NCI-H2171 (cell line): ENCODE measurements around the gene PDIA3.
A peak's percentile ranks its signal among the peaks of the same experiment; 100 is the strongest.
"Not testable (repeated sequence)": the region's sequence is repeated elsewhere in the genome, so short reads cannot be mapped to it uniquely, and the experiment has no call there.

Experiments used
- DNase-seq: peaks from one replicate; lab custom pipeline; 2025; lab: John Stamatoyannopoulos, UW

PDIA3 gene

GRCh38 chr15:43746245-43746902, at the start of gene PDIA3:
PDIA3 (plus strand) TSS chr15:43746438; CDS start chr15:43746540, 102 bp downstream.
- DNase-seq = peak; percentile 76

- no peak for DNase-seq
These were observed 44.1 kb upstream of the PDIA3 start for GRCh38 chr15:43702174-43702573.

DNA sequence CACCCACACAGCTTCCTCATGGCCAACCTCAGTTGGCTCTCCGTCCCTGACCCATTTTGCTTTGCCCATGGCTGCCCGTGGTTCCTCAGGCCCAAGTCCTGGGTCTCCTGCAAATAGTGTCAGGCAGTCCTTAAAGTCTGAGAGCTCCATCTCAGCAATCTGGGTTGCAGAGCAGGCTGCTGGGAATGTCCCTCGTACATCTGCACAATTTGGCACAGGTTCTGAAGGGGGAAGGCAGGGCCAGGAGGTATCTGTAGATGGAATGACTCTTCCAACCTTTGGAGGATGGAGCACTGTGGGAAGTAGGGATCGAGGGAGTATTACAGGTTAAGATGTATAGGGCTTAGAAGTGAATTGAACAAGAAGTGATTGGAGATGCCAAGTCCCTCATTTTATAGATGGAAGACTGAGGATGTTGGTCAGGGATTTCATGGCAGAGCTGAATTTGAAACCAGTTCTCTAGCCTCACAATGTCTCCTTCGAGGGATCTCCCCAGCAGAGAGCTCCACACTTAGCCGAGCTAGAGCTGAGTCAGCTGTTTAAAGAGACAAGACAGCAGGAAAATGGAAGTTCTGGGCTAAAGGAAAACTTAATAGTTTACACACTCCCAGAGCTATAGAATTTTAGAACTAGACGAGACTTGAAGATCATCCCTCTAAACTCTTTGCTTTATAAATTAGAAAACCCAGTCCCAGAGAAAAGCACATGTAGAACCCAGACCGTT, 43.4 kb upstream of the PDIA3 start:
- no peak for DNase-seq

- not testable (repeated sequence) for DNase-seq
These were observed 35.7 kb upstream of the PDIA3 start for GRCh38 chr15:43710431-43711131.

GRCh38 chr15:43723151-43723550, 23.1 kb upstream of the PDIA3 start:
- DNase-seq = no peak

DNA sequence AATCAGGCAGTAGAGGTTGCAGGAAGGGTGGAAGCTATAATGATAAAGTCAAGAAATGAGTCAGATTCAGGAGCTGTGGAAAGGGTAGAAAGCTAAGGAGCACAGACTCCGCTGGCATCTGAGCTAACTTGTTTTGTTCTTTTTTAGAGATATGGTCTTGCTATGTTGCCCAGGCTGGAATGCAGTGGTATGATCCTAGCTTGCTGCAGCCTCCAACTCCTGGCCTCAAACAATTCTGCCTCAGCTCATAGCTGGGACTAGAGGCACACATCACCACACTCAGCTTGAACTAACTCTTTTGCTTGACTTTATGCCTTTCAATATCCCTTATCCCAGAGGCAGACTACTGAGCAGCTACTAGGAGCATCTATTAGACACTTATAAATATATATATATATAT, 19.9 kb upstream of the PDIA3 start:
- not testable (repeated sequence) for DNase-seq

DNA sequence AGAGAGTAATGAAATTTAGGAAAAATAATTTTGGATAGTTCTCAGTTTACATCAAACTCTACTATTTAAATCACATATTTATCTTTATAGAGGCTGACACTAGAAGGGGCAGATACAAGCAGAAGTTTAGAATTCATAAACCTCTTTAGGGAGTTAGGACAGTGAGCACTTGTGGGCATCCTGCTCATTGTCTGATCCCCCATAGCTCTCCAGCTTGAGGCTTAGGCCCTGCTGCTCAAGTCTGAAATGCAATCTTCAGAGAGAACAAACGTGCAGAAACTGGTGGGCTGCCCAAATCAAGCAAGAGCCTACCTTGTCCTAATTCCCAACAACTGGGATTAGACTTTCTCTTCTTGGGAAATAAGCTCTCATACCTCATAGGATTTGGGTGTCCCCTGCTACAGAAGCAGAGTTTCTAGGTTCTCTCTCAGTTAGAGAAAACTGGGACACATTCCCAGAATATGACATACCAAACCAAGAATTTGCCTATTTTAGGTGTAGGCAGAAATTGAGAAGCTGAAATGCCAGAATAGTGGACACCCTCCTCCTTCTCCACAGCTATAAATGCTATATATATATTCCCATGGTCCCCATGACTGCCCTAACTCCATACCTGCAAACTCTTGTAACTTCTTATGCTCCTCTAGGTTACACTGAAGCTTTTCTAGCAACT, 18.0 kb upstream of the PDIA3 start:
- not testable (repeated sequence) for DNase-seq

DNA sequence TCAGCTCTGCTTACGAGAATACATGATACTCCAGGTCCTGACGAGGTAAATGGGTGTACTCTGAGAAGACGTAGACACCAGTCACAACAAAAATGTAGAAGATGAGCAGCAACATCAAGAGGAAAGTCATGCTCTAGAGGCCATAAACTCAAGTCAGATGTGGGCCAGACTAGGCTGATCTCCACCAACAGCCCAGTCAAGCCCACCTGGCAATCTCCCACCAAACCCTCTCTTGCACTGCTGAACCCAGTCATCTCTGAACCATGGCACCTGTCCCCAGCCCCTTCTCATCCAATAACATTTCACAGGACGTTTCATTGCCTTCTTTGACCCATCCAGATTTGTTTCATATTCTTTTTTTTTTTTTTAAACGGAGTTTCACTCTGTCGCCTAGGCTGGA, 10.8 kb upstream of the PDIA3 start:
- DNase-seq = no peak

DNA sequence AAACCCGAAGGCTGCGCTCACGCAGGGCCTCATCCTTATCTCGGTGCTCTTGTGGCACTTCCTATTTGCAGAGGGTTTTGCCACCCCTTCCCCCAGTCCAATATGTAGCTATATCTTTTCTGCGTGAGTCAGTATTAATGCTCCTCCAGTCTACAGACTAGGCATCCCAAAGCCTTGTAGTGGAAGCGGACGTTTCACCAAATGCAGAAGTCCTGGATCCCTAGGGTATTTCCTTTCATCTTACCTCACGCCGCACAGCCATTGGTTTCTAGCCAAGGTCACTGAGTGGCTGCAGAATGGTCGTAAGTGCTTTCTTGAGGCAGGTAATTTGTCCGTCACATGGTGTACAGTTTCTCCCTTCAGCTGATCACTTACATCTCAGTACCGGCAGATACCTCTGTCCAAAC, 668 bp downstream of the PDIA3 start:
- DNase-seq = not testable (repeated sequence)

DNA sequence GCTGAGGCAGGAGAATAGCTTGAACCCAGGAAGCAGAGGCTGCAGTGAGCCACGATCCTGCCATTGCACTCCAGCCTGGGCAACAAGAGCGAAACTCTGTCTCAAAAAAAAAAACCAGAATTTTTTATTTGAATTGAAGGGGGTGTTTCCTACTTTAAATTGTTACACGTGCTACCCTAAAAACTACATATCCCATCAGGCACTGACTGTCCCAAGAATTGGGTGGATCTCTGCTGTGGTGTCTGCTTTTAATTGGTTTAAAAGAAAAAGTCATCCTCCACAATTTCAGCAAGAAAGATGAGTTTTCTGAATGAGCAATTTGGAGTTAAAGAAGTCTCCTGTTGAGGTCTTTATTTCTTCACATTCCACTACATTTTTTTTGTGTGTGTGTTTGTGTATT, 2.1 kb downstream of the PDIA3 start:
- no peak for DNase-seq

GRCh38 chr15:43749690-43750345, 3.6 kb downstream of the PDIA3 start:
- no peak for DNase-seq

DNA sequence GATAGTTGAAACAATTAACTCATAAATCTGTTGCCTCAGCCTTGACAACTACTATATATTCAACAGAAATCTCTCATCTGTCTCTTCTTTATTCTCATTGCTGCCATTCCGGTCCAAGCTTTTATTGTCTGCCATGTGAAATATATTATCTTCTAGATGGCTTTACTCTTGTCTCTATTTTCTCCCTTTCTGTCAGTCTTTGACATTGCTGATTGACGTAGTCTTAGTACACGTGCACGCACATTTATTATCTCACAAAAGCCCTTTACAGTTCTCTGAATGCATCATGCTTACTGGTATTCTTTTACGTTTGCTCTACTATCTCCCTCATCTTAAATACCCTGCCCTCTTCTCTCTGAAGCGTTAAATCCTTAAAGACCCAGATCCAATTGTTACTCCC, 5.6 kb downstream of the PDIA3 start:
- DNase-seq = no peak

GRCh38 chr15:43762824-43763223, 16.6 kb downstream of the PDIA3 start:
- no peak for DNase-seq

- no peak for DNase-seq
These were observed 17.7 kb downstream of the PDIA3 start for GRCh38 chr15:43763819-43764446.

DNA sequence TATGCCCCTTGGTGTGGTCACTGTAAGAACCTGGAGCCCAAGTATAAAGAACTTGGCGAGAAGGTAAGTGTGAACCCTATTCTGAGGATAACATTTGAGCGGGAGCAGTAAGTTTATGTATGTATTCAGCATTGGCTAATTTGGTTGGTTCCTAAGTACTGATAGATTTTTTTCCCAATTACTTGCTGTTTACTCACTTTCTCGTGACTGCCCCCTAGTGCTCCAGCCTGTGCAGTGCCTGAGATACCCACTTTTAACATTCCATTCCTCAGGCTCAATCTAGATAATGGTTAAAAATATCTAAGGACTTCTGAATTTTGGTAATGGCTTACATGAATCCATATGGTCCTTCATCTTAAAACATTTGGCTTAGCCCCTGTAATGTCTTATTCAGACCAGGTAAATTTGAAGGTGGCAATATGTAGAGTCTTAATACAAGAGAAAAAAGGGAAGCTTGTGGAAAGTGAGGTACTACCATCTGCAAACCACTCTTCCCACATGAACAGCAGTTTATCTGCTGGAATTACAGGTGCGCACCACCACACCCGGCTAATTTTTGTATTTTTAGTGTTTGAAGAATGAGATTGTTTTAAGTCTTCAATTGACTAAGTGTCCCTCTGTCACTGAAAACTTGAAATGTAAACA, 23.5 kb downstream of the PDIA3 start:
- peak; percentile 40 for DNase-seq

DNA sequence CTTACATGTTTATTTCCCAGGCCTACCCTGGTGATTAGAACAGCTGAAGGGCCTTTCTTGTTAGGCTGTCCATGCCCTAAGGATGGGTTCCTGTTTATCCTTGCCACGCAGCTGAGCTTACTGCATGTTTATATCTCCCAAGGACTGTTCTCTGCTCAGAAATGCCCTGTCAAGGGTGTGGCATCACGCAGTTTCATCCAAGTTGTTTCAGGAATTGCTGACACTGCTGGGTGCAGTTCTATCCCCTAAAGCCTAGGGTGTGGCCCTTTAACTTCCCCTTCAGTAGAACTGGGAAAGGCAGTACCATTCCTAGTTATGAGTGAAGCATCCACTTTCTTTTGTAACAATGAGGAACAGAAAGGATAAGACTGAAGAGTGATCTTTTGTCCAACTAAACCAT, 25.6 kb downstream of the PDIA3 start:
- DNase-seq = no peak

DNA sequence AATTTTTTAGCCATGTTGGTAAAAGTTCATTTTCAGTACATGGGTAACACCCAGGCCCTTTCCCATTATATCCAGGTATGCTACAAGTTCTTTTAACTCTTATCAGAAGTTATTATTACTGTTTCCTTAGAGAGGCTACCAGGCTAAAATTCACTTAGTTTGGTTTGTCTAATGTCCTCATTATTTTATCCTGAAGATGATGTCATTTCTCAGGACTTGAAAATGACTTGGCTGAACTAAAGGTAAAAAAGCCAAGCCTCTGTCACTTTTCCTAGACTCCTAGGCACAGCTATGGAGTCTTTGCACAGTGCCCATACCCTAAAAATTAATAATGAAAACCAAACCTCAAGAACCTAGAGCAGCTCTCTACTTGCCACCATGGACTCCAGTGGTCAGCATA, 26.4 kb downstream of the PDIA3 start:
- DNase-seq = no peak

DNA sequence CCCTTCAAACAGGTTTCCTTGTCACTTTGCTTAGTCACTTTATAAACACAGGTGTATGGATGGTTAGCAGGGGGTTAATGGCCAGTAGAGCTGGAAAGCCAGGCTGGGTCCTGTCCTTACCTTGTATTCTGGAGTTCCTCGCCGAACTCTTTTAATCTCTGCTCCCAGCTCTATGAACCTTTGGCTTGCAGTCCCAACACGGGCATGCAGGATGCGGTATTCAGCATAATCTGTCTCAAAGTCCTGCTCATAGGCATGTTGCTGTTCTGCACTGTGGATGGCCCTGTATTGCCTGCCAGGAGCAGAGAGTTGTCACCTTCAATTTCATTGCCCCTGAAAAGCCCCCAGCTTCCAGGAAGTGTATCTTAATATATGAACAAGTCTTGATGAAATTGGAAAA, 27.8 kb downstream of the PDIA3 start:
- no peak for DNase-seq

DNA sequence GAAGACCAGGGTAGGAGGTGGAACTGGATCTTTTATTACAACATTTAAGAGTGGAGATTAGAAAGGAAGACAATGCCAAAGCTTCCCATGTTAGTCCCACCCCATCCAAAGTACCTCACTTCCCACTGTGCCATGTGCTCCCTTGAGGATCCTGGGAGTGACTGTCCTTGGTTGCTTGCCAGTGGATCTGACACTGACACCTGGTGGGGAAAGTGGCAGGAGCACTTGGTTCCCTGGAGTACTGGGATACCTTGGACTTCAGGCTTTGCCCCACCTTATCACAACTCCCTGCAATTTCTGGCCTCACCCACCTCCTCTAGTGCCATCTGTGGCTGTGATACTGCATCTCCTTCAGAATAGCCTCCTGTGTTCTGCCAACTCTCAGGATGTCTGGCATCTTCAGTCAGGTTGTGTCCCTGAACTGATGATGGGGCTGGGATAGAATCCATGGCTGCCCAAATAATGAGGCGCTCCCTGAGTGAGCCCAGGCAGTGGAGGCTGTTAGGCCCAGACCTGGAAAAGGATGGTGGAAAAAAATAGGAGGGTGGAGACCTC, 29.2 kb downstream of the PDIA3 start:
- DNase-seq = peak; percentile 88

DNA sequence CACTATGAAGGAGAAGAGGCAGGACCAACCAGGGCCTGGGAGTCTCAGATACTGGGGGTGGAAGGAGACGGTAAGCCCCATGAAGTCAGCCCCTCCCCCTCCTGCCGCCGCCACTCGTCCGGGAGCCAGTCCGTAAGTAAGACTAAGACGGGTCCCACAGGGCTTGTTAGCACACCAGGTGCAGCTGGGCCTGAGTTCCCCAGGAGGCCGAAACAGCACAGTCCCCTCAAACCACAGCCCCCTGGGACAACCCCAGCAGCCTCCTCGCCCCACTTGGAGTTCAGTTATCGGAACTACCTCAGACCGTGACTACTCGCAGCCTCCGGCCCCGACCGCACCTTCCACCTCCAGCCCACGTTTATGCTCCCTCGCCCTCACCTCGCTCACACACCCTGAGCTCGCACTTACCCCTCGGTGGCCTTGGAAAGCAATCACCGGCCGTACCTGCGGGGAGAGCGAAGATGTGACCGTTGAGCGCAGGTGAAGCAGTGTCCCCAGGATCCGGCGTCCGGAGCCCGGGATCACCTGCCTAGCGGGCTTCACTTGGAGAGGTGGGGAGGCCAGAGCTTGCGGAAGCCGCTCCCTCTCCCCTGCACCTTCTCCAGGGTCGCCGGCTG, 30.0 kb downstream of the PDIA3 start:
- peak; percentile 44 for DNase-seq
